Measurements from ENCODE around the gene TCP10L.
"Not testable (repeated sequence)": the region's sequence is repeated elsewhere in the genome, so short reads cannot be mapped to it uniquely, and the experiment has no call there.

GRCh38 chr21:32561476-32561875 lies 23.8 kb downstream of the TCP10L start:
- not testable (repeated sequence) for TF ChIP-seq CTCF, POLR2A (IDR thresholded peaks at IDR 0.05)
